Measurements from ENCODE around the gene PARD3B.
"Not testable (repeated sequence)": the region's sequence is repeated elsewhere in the genome, so short reads cannot be mapped to it uniquely, and the experiment has no call there.

PARD3B gene

GRCh38 chr2:205216580-205216979 is 671.3 kb downstream of the PARD3B start:
- DNase-seq: no peak

- no peak for DNase-seq
Observed at GRCh38 chr2:205217004-205217403, 671.7 kb downstream of the PARD3B start.

GRCh38 chr2:205218056-205218455 is 672.8 kb downstream of the PARD3B start:
- DNase-seq: no peak

GRCh38 chr2:205218816-205219215 is 673.5 kb downstream of the PARD3B start:
- not testable (repeated sequence) for DNase-seq

GRCh38 chr2:205220559-205220958 is 675.3 kb downstream of the PARD3B start:
- DNase-seq: no peak

- DNase-seq: no peak
Observed at GRCh38 chr2:205232086-205232485, 686.8 kb downstream of the PARD3B start.

- no peak for DNase-seq
Observed at GRCh38 chr2:205235434-205235833, 690.2 kb downstream of the PARD3B start.

- no peak for DNase-seq
Observed at GRCh38 chr2:205237524-205237923, 692.2 kb downstream of the PARD3B start.

GRCh38 chr2:205245001-205245400 is 699.7 kb downstream of the PARD3B start:
- no peak for DNase-seq

- DNase-seq: no peak
Observed at GRCh38 chr2:205245652-205246051, 700.4 kb downstream of the PARD3B start.

GRCh38 chr2:205259121-205259520 is 713.8 kb downstream of the PARD3B start:
- no peak for DNase-seq

GRCh38 chr2:205261516-205262020 is 716.3 kb downstream of the PARD3B start:
- no peak for DNase-seq

GRCh38 chr2:205267323-205267722 is 722.0 kb downstream of the PARD3B start:
- DNase-seq: no peak

GRCh38 chr2:205270689-205271088 is 725.4 kb downstream of the PARD3B start:
- DNase-seq: no peak

GRCh38 chr2:205273148-205273547 is 727.9 kb downstream of the PARD3B start:
- no peak for DNase-seq

GRCh38 chr2:205273627-205274026 is 728.4 kb downstream of the PARD3B start:
- DNase-seq: no peak

- no peak for DNase-seq
Observed at GRCh38 chr2:205274801-205275200, 729.5 kb downstream of the PARD3B start.

- DNase-seq: no peak
Observed at GRCh38 chr2:205276116-205276777, 731.0 kb downstream of the PARD3B start.

GRCh38 chr2:205280596-205281236 is 735.4 kb downstream of the PARD3B start:
- no peak for DNase-seq

GRCh38 chr2:205283736-205284270 is 738.5 kb downstream of the PARD3B start:
- DNase-seq: no peak

- DNase-seq: no peak
Observed at GRCh38 chr2:205284334-205284733, 739.1 kb downstream of the PARD3B start.

- DNase-seq: no peak
Observed at GRCh38 chr2:205287316-205287715, 742.0 kb downstream of the PARD3B start.

GRCh38 chr2:205288686-205289085 is 743.4 kb downstream of the PARD3B start:
- DNase-seq: no peak

- DNase-seq: no peak
Observed at GRCh38 chr2:205290299-205290698, 745.0 kb downstream of the PARD3B start.

All from activated CD4-positive, alpha-beta T cell treated with anti-CD3 and anti-CD28 coated beads, Interleukin-2, amount 50 U/mL, for 4 hours (primary cell).